Measurements from ENCODE around the gene ADD1. TPM values are rescaled to one million over a fixed set of nuclear protein-coding genes. Genes with fewer than 3 reads are reported as not detected.

ADD1 gene
- total RNA-seq, 4 donors from 2014 or later: 270 to 449 (median 327) TPM

GRCh38 chr4:2961421-2961810, 117.8 kb downstream of the ADD1 start:
- H3K4me3 ChIP-seq: peak overlapping the region in 2 of 4 donors; percentile 3 to 86
- H3K4me1 ChIP-seq: peaks cover 0 to 51% (median 22%) of the 10 kb centered on the region in 4 donors
- H3K27me3 ChIP-seq: no peaks in the 10 kb centered on the region
- TF ChIP-seq EP300 (IDR thresholded peaks at IDR 0.05) (no peak), POLR2A (IDR thresholded peaks at IDR 0.05) (no peak)
- TF ChIP-seq, protein P1, sequence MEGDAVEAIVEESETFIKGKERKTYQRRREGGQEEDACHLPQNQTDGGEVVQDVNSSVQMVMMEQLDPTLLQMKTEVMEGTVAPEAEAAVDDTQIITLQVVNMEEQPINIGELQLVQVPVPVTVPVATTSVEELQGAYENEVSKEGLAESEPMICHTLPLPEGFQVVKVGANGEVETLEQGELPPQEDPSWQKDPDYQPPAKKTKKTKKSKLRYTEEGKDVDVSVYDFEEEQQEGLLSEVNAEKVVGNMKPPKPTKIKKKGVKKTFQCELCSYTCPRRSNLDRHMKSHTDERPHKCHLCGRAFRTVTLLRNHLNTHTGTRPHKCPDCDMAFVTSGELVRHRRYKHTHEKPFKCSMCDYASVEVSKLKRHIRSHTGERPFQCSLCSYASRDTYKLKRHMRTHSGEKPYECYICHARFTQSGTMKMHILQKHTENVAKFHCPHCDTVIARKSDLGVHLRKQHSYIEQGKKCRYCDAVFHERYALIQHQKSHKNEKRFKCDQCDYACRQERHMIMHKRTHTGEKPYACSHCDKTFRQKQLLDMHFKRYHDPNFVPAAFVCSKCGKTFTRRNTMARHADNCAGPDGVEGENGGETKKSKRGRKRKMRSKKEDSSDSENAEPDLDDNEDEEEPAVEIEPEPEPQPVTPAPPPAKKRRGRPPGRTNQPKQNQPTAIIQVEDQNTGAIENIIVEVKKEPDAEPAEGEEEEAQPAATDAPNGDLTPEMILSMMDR (IDR thresholded peaks at IDR 0.05): no peak
- H3K36me3 ChIP-seq: peaks cover 0 to 22% (median 5%) of the 10 kb centered on the region in 3 donors
- no peaks in the 10 kb centered on the region for H3K9me3 ChIP-seq
- no peak for DNase-seq (ENCODE audit: low spot score in 2 of 2)
- WGBS, 2 donors: 68 to 73% methylated on average over 4 to 8 of the region's 8 CpGs
- peak overlapping the region in 1 of 4 donors; percentile 6 for H3K27ac ChIP-seq

DNA sequence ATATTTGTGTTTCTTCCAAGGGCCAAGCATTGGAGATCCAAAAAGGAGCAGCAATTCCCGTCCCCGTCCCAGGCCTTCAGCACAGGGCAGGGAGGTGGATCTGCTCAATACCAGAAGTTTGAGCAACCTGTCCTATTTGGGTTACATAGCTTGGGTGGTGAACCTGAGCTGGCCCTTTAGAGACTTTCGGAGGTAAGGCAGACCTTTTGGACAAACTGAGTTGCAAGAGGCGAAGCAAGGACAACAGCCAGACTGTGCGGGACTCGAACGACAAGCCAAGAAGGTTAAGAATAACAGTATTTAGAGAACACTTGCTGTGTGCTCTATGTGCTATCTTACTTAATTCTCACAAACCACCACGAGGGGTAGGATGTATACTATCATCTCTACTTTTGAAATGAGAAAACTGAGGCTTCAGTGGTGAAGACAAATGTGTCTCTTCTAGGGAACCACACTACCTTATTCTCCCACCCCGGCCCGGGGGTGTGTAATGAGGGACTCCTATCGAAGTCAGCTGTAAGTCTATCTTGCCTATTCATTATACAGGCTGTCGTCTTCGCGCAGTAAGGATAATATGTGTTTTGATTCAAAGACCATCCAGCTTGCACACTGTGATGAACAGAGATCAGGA, 118.3 kb downstream of the ADD1 start:
- TF ChIP-seq, protein P1 (IDR thresholded peaks at IDR 0.05): no peak
- no peak for TF ChIP-seq EP300 (IDR thresholded peaks at IDR 0.05)
- TF ChIP-seq POLR2A (IDR thresholded peaks at IDR 0.05): no peak
- 35 to 36% methylated on average over 14 of the region's 14 CpGs for WGBS, 2 donors
- DNase-seq (ENCODE audit: low spot score in 2 of 2): no peak
- peak overlapping the region in 3 of 4 donors; percentile 84 to 92 (median 86) for H3K4me3 ChIP-seq
- H3K27me3 ChIP-seq: no peaks in the 10 kb centered on the region
- peak overlapping the region in 1 of 4 donors; percentile 84 for H3K27ac ChIP-seq
- peaks cover 0 to 17% (median 5%) of the 10 kb centered on the region in 3 donors for H3K36me3 ChIP-seq
- peaks cover 0 to 51% (median 22%) of the 10 kb centered on the region in 4 donors for H3K4me1 ChIP-seq
- H3K9me3 ChIP-seq: no peaks in the 10 kb centered on the region

GRCh38 chr4:2962614-2963174, 119.0 kb downstream of the ADD1 start:
- peak overlapping the region; percentile 84 to 99 (median 89) for H3K4me3 ChIP-seq
- whole genome bisulfite sequencing, 2 donors: 0% methylated on average over 19 to 36 of the region's 40 CpGs
- TF ChIP-seq, protein P1 (IDR thresholded peaks at IDR 0.05): no peak
- TF ChIP-seq EP300 (IDR thresholded peaks at IDR 0.05) (no peak), POLR2A (IDR thresholded peaks at IDR 0.05) (no peak)
- peaks cover 0 to 51% (median 22%) of the 10 kb centered on the region in 4 donors for H3K4me1 ChIP-seq
- H3K27me3 ChIP-seq: no peaks in the 10 kb centered on the region
- H3K9me3 ChIP-seq: no peaks in the 10 kb centered on the region
- peak overlapping the region; percentile 65 to 88 (median 86) for H3K27ac ChIP-seq
- H3K36me3 ChIP-seq: peaks cover 0 to 9% (median 0%) of the 10 kb centered on the region in 3 donors
- peak in 1 of 2 donors; percentile 20 for DNase-seq (ENCODE audit: low spot score in 2 of 2)

DNA sequence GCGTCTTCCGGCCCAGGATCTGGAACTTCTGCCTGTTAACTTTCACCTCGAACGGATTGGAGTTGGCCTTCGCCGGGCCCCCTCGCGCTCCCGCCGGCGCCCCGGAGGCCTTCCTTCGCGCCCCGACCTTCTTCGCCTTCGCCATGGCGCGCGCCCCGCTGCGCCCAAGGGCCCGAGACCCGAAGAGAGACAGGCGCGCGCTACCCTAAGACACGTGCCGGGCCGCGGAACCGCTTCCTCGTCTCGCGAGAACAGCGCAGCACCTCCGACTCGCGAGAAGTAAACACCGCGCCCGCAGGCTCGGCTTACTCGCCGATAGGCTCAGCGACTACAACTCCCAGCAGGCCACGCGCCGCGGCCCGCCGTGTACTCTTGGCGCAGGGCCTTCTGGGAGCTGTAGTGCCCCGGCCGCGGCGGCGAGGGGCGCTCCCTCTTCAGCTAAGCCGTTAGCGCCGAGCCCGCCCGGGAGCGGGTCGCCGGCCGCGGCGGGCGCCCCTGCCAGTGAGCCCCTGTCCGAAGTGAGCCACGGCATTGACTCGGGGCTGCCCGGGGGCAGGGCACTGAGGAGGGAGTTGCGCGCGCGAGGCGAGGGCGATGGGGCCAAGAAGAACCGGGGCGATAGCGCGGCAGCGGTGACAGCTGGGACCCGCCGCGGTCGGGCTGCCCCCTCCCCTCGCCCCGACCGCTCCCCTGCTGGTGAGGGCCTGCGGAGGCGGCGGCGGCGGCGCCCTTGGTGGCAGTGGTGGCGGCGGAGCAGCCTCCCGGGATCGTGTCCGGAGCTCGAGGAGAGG, 119.7 kb downstream of the ADD1 start, which contains the start of the genes GRK4 and NOP14:
Gene GRK4 (plus strand): TSS at position 397 of the 791 bp plus-strand sequence. CDS start 500 bp downstream, outside the sequence.
Gene NOP14 (minus strand): TSS at position 232 of the 791 bp plus-strand sequence. CDS start 87 bp downstream, at position 145.
- 2% methylated on average over 39 of the region's 105 CpGs; no CpG with 5 or more reads in 1 of the 2 donors for WGBS, 2 donors
- peak; percentile 6 to 67 for TF ChIP-seq POLR2A (IDR thresholded peaks at IDR 0.05)
- TF ChIP-seq EP300 (IDR thresholded peaks at IDR 0.05): peak; percentile 87 to 90
- TF ChIP-seq, protein P1 (IDR thresholded peaks at IDR 0.05): peak in 4 of 5 experiments; percentile 42 to 67 (median 56)
- H3K36me3 ChIP-seq: peaks cover 0 to 2% (median 0%) of the 10 kb centered on the region in 3 donors
- no peaks in the 10 kb centered on the region for H3K9me3 ChIP-seq
- H3K27me3 ChIP-seq: no peaks in the 10 kb centered on the region
- peak; percentile 91 to 96 for DNase-seq (ENCODE audit: low spot score in 2 of 2)
- peak within 1 kb of the TSS; percentile 84 to 99 (median 89) for H3K4me3 ChIP-seq
- peak within 1 kb of the TSS; percentile 81 to 88 (median 86) for H3K27ac ChIP-seq
- H3K4me1 ChIP-seq: peaks cover 0 to 44% (median 22%) of the 10 kb centered on the region in 4 donors

Measured in tibial nerve (tissue), 4 donors.